Measurements from ENCODE around the gene CA11. TPM values are rescaled to one million over a fixed set of nuclear protein-coding genes. Genes with fewer than 3 reads are reported as not detected.
"Not testable (repeated sequence)": the region's sequence is repeated elsewhere in the genome, so short reads cannot be mapped to it uniquely, and the experiment has no call there.

CA11 gene
- 5.1 and 7.1 TPM in 2 replicates for total RNA-seq (2014; rRNA removed; shearing (Covaris generic))
- 11.6 and 17.2 TPM in 2 replicates for polyA plus RNA-seq (2015; cell fraction: cytosol; rRNA removed)
- polyA plus RNA-seq (2015; cell fraction: nucleus; rRNA removed), result 5.3 and 20.9 TPM in 2 replicates

GRCh38 chr19:48646001-48646721, at the start of gene CA11:
Gene CA11 (minus strand): TSS chr19:48646187. CDS start chr19:48645632, 555 bp downstream.
- in situ Hi-C loops (cut with HindIII; ENCODE audit: low pct_unique_long_range_greater_than_20kb, low sequenced_read_pairs), result no loop called here
- peak; percentile 87 for DNase-seq (ENCODE audit: low read depth, low spot score)

DNA sequence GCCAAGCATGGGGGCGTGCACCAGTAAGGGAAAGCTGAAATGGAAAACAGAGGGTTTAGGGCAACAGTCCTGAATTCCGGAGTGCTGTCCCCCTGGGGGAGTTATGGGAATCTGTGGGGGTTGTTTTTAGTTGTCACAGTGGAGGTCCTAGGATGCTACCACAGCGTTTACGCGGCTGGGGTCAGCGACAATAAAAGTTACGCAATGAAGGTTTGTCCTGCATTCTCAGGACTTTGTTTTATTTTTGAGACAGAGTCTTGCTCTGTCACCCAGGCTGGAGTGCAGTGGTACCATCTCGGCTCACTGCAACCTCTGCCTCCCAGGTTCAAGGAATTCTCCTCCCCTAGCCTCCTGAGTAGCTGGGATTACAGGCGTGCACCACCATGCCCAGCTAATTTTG, 47.6 kb upstream of the CA11 start:
- in situ Hi-C loops (cut with HindIII; ENCODE audit: low pct_unique_long_range_greater_than_20kb, low sequenced_read_pairs); DNase-seq (ENCODE audit: low read depth, low spot score): not testable (repeated sequence)

DNA sequence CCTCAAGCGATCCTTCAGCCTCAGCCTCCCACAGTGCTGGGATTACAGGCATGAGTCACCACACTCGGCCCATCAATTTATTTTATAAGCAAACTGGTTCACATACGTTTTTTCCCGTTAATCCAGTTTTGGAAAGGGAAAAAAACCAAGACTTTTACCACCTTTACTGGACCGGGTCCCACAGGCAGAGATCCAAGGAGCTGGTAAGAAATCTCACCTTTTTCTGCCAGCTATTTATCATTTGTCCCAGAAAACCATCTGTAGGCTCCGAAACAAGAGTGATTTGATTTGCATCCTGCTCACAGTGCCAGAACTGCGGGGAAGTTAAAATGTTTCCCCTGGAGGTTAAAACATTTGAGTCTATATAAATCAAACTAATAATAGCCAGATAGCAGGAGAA, 43.5 kb upstream of the CA11 start:
- no peak for DNase-seq (ENCODE audit: low read depth, low spot score)
- in situ Hi-C loops (cut with HindIII; ENCODE audit: low pct_unique_long_range_greater_than_20kb, low sequenced_read_pairs), result no loop called here

DNA sequence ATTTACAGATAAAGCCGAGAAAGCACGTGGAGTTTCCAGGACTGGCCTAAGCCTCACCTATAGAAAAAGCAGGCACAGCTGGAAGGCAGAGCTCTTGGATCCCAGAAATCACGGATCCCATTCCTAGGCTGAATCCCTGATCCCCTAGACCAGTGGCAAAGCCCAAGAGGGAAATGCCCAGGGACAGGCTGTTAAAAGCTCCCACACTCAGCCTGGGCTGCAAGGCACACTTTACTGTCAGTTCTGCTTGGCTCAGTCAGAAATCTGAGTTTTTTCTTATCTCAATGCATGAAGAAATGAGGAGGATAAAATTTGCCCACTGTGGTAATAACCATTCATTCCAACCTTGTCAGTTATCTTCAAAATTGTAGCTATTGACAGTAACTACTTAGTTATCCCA, 41.8 kb upstream of the CA11 start:
- in situ Hi-C loops (cut with HindIII; ENCODE audit: low pct_unique_long_range_greater_than_20kb, low sequenced_read_pairs), result no loop called here
- no peak for DNase-seq (ENCODE audit: low read depth, low spot score)

DNA sequence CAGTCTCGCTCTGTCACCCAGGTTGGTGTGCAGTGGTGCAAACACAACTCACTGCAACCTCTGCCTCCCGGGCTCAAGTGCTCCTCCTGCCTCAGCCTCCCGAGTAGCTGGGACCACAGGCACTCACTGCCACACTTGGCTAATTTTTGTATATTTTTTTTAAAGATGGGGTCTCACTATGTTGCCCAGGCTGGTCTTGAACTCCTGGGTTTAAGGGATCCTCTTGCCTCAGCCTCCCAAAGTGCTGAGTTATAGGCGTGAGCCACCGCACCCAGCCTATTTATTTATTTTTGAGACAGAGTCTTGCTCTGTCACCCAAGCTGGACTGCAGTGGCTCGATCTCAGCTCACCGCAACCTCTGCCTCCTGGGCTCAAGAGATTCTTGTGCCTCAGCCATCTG, 40.6 kb upstream of the CA11 start:
- DNase-seq (ENCODE audit: low read depth, low spot score); in situ Hi-C loops (cut with HindIII; ENCODE audit: low pct_unique_long_range_greater_than_20kb, low sequenced_read_pairs): not testable (repeated sequence)

GRCh38 chr19:48686088-48686487, 40.1 kb upstream of the CA11 start:
- in situ Hi-C loops (cut with HindIII; ENCODE audit: low pct_unique_long_range_greater_than_20kb, low sequenced_read_pairs), result no loop called here
- DNase-seq (ENCODE audit: low read depth, low spot score), result peak; percentile 58

- in situ Hi-C loops (cut with HindIII; ENCODE audit: low pct_unique_long_range_greater_than_20kb, low sequenced_read_pairs), result no loop called here
- no peak for DNase-seq (ENCODE audit: low read depth, low spot score)
Observed at GRCh38 chr19:48685583-48685982, 39.6 kb upstream of the CA11 start.

DNA sequence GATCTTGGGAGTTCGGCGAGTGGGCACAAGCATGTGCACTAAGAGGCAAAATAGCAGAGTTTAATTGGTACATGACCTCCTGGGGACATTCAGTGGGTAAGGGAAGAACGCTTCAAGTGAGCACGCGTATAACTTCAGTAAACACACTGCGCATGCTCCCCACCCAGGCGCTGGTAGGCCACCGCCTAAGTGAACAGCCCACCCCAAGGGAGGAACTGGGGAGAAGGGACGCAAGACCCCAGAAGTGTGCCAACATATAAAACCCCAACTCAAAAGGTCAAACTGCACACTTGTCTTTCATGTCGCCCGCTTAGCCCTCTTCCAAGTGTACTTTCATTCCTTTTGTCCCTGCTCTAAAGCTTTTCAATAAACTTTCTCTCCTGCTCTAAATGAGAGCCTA, 37.4 kb upstream of the CA11 start:
- DNase-seq (ENCODE audit: low read depth, low spot score), result no peak
- in situ Hi-C loops (cut with HindIII; ENCODE audit: low pct_unique_long_range_greater_than_20kb, low sequenced_read_pairs), result no loop called here

DNA sequence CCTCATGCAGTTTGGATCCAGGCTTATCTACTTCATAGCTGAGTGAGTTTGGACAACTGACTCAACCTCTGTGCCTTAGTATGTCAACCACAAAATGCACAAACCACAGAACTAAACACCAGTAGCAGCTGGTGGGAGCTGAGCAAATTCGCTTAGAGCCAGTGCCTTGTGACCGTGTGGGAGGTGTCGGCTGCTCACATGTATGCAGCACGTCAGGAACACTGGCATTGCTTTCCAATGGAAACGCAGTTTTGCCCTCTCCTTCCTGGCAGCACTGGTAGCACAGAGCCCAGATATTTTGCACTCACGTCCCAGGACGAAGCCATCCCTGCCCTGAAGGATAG, 35.1 kb upstream of the CA11 start:
- DNase-seq (ENCODE audit: low read depth, low spot score), result peak; percentile 28
- in situ Hi-C loops (cut with HindIII; ENCODE audit: low pct_unique_long_range_greater_than_20kb, low sequenced_read_pairs), result no loop called here

DNA sequence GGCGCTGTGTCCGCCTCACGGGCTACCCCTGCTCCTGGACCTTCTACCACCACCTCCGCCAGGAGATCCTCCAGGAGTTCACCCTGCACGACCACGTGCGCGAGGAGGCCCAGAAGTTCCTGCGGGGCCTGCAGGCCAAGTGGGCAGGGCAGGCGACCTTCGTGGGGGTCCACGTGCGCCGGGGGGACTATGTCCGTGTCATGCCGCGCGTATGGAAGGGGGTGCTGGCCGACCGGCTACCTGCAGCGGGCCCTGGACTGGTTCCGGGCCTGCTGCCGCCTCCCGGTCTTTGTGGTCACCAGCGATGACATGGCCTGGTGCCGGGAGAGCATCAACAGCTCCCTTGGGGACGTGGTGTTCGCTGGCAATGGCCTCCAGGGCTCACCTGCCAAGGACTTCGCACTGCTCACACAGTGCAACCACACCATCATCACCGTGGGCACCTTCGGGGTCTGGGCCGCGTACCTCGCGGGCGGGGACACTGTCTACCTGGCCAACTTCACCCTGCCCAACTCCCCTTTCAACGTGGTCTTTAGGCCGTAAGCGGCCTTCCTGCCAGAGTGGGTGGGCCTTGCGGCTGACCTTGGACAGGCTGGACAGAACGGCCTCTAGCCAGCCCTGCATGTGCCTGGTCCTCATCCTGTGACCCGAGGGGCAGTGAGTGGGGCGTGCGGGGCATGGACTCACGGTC, 34.6 kb upstream of the CA11 start:
- in situ Hi-C loops (cut with HindIII; ENCODE audit: low pct_unique_long_range_greater_than_20kb, low sequenced_read_pairs), result no loop called here
- DNase-seq (ENCODE audit: low read depth, low spot score), result no peak

DNA sequence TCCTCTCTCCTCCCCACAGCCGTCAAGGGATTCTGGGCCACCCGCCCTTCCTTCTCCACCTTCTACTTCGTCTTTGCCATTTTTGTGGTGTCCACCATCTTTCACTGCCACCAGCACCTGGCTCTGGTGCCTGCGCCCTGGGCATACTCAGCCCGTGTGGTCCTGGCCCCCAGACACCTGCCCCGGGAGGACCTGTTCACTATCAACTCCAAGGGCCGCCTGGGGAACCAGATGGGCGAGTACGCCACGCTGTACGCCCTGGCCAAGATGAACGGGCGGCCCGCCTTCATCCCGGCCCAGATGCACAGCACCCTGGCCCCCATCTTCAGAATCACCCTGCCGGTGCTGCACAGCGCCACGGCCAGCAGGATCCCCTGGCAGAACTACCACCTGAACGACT, 34.0 kb upstream of the CA11 start:
- in situ Hi-C loops (cut with HindIII; ENCODE audit: low pct_unique_long_range_greater_than_20kb, low sequenced_read_pairs); DNase-seq (ENCODE audit: low read depth, low spot score): not testable (repeated sequence)

- no peak for DNase-seq (ENCODE audit: low read depth, low spot score)
- in situ Hi-C loops (cut with HindIII; ENCODE audit: low pct_unique_long_range_greater_than_20kb, low sequenced_read_pairs), result no loop called here
Observed at GRCh38 chr19:48678201-48678600, 32.2 kb upstream of the CA11 start.

DNA sequence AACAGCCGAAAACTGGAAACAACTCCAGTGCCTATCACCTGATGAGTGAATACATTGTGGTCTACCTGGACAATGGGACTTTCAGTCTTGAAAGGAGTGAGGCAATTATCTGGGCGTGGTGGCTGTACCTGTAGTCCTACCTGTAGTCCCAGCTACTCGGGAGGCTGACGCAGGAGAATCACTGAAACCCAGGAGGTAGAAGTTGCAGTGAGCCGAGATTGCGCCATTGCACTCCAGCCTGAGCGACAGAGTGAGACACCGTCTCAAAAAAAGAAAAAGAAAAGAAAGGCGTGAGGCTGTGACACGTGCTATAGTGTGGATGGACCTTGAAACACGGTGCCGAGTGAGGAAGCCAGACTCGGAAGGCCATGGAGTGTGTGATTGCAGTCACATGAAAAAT, 30.9 kb upstream of the CA11 start:
- DNase-seq (ENCODE audit: low read depth, low spot score), result no peak
- in situ Hi-C loops (cut with HindIII; ENCODE audit: low pct_unique_long_range_greater_than_20kb, low sequenced_read_pairs), result no loop called here

GRCh38 chr19:48676487-48676886, 30.5 kb upstream of the CA11 start:
- in situ Hi-C loops (cut with HindIII; ENCODE audit: low pct_unique_long_range_greater_than_20kb, low sequenced_read_pairs), result no loop called here

DNA sequence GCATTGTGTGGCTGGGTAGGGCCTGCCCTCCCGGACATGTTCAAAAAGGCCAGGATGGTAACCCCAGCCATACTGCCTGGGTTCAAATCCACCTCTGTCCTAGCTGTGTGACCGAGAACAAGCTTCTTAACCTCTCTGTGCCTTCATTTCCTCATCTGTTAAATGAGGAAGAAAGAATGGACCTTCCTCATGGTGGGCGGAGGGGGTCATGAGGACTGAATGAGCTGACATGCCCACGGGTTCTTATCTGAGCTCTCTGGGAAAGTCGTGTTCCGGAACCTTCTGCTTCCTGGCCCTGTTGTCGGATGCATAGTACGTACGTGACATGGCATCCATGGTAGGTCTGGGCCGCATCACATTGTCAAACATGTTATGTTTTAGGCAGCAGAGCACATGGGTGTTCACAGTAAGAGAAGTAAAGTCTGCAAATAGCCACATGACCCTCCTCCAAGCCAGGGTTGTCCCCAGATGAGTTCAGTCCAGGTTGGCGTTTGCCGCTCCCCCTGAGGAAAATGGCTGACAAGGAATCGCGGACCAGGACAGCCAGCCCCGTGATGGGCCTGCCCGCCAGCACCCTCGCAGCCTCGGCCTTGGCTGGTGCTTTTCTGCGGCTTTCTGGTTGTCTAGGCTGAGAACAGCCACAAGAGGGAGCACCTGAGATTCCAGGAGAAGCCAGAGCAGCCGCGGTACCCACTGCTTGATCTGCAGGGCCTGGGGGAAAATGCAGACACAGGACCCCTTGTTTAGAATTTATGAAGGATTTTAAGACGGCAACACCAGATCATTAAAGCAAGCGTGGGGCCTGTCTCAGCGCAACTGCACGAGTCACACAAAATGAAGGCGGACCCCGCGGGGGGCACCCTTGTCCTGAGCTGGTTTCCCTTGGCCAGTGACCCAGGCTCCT, 29.2 kb upstream of the CA11 start:
- DNase-seq (ENCODE audit: low read depth, low spot score), result peak; percentile 95
- in situ Hi-C loops (cut with HindIII; ENCODE audit: low pct_unique_long_range_greater_than_20kb, low sequenced_read_pairs), result no loop called here

More at GRCh38 chr19:48676487-48676886, 30.5 kb upstream of the CA11 start:
- DNase-seq (ENCODE audit: low read depth, low spot score), result no peak

DNA sequence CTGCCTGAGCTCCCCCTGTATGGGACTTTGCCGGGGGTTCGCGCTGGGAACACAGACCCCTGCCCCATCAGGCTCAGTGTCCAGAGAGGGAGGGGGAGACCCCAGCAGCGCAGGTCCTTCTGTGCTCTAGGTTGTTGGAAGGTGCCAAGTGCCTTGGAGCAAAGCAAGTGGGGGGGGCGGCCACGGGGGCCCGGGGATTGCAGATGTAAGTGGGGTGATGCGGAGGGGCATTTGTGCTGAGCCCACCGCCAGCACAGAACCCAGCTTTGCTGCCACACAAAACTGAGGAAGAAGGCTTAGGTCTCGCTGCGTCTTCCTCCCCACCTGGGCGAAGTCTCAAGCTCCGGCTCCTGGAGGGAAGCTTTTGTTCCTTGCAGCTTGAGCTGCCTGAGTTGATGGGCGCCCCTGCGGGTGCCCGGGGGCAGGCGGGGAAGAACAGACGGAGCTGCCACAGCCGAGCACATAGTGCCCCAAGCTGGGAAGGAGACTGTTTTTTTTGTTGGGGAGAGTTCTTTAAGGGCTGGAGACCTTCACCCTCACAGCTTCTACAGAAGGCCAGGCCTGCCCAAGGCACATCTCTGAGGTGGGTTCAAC, 28.3 kb upstream of the CA11 start:
- in situ Hi-C loops (cut with HindIII; ENCODE audit: low pct_unique_long_range_greater_than_20kb, low sequenced_read_pairs), result no loop called here
- no peak for DNase-seq (ENCODE audit: low read depth, low spot score)

DNA sequence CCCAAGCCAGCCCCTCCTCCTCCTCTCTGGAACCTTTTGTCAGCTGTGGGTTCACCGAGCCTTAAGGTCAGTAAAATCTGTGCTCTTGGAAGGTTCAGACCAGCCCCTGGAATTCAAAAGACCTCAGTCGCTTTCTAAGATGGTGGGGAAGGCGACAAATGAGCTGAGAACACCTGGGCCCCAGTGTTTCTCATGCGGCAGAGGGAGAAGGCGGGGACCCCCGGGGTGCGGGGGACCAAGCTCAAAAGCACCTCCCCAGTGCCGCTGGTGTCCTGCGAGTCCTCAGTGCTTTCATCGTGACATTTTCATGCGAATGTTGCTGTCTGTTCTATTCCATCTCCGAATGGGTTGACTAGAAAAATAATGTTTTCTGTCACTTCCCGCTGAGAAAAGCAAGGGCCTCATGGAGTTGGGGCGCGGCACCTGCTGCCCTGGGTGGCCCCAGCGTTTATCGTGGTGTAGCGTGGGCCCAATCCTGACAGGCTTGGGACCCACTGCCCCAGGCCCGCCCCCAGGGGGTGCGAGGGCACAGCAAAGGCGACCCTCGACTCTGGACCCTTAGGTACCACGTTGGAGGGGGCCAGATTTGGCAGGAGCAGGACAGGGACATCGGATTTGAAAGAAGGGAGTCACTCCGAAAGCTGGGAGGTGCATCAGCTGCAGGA, 27.6 kb upstream of the CA11 start:
- no peak for DNase-seq (ENCODE audit: low read depth, low spot score)
- in situ Hi-C loops (cut with HindIII; ENCODE audit: low pct_unique_long_range_greater_than_20kb, low sequenced_read_pairs), result no loop called here

All from SK-MEL-5 (cell line).